Upper lobe of left lung (tissue), 4 donors: ENCODE measurements around the gene HMBS.

Source experiments
- CTCF ChIP-seq, 6 experiments: fragments of 450-650 bp in 4 of 6; fragments of 200-600 bp in 2 of 6; sonication (generic) in 2 of 6; IDR thresholded peaks; one replicate each; pipeline ENCODE4 v1.5.1; 2016 to 2019; ENCODE audit warnings: antibody characterized with exemption in 6 of 6
- EP300 ChIP-seq, 4 donors: sonication (generic); formaldehyde crosslinking; IDR thresholded peaks; one replicate each; pipeline ENCODE4 v1.5.1; 2017; ENCODE audit warnings: antibody characterized with exemption in 4 of 4, control low read depth in 2 of 4
- POLR2A ChIP-seq, 4 donors: fragments of 450-650 bp; IDR thresholded peaks; one replicate each; pipeline ENCODE4 v1.5.1; 2016 to 2017; ENCODE audit warnings: antibody characterized with exemption in 4 of 4, mild to moderate bottlenecking in 2 of 4

GRCh38 chr11:119100994-119101758, 16.5 kb downstream of the HMBS start:
- TF ChIP-seq POLR2A (IDR thresholded peaks at IDR 0.05) (no peak), CTCF (IDR thresholded peaks at IDR 0.05) (peak in 1 of 6 experiments; percentile 50), EP300 (IDR thresholded peaks at IDR 0.05) (no peak)
